Spleen (tissue), 11 donors: ENCODE measurements around the gene DAB2IP. TPM values are rescaled to one million over a fixed set of nuclear protein-coding genes. Genes with fewer than 3 reads are reported as not detected.

Source experiments
- DNase-seq: peaks from one replicate; pipeline ENCODE4 v3.0.0-alpha.2; 2020
- H3K27ac ChIP-seq, 8 donors: fragments of 200-600 bp; sonication (generic) in 7 of 8; 1 replicate in 4 of 8; 2 replicates in 4 of 8; pipeline versions ENCODE4 v1.5.0 to v1.8.0; 2016 to 2021; ENCODE audit warnings: inconsistent platforms in 4 of 8, mild to moderate bottlenecking in 4 of 8, moderate library complexity in 1 of 8
- H3K27me3 ChIP-seq, 7 donors: fragments of 200-600 bp; sonication (generic) in 6 of 7; replicated peaks in 1 of 7; 1 replicate in 4 of 7; 2 replicates in 3 of 7; pipeline versions ENCODE4 v1.5.0 to v1.8.0; 2016 to 2021; ENCODE audit warnings: inconsistent platforms in 3 of 7, mild to moderate bottlenecking in 1 of 7
- H3K36me3 ChIP-seq, 6 donors: fragments of 200-600 bp; sonication (generic) in 5 of 6; 1 replicate in 4 of 6; 2 replicates in 2 of 6; pipeline versions ENCODE4 v1.5.0 to v1.8.0; 2016 to 2021; ENCODE audit warnings: inconsistent platforms in 2 of 6
- H3K4me1 ChIP-seq, 6 donors: fragments of 200-600 bp; sonication (generic) in 5 of 6; 1 replicate in 3 of 6; 2 replicates in 3 of 6; pipeline versions ENCODE4 v1.5.0 to v1.8.0; 2016 to 2021; ENCODE audit warnings: inconsistent platforms in 3 of 6
- H3K4me3 ChIP-seq, 8 donors: fragments of 200-600 bp; sonication (generic) in 7 of 8; 1 replicate in 4 of 8; 2 replicates in 4 of 8; pipeline versions ENCODE4 v1.5.0 to v1.8.0; 2016 to 2021; ENCODE audit warnings: inconsistent platforms in 4 of 8, mild to moderate bottlenecking in 4 of 8, moderate library complexity in 2 of 8
- H3K9me3 ChIP-seq, 8 donors: fragments of 200-600 bp; sonication (generic) in 7 of 8; 1 replicate in 4 of 8; 2 replicates in 4 of 8; pipeline versions ENCODE4 v1.5.0 to v1.8.0; 2016 to 2021; ENCODE audit warnings: inconsistent platforms in 4 of 8
- POLR2A ChIP-seq, 3 donors: fragments of 450-650 bp; IDR thresholded peaks; one replicate each; pipeline ENCODE4 v1.5.1; 2017; ENCODE audit warnings: antibody characterized with exemption in 3 of 3, mild to moderate bottlenecking in 1 of 3
- POLR2AphosphoS5 ChIP-seq, 3 donors: sonication (generic); formaldehyde crosslinking; IDR thresholded peaks; one replicate each; pipeline ENCODE4 v1.5.1; 2017; ENCODE audit warnings: antibody characterized with exemption in 3 of 3
- WGBS, 5 donors: extraction: QIAGEN DNeasy Blood & Tissue Kit in 3 of 5; methylation state at CpG; one replicate each; pipeline versions ENCODE4 v1.1.5 to v1.1.7; 2013 to 2018; 5-methylcytosine and 5-hydroxymethylcytosine counted together
- intact Hi-C: fragments of 100-400 bp; cut with DNase I; formaldehyde crosslinking; loops from one replicate; pipeline ENCODE4 v1.15.0; 2023; ENCODE audit warnings: low total_unique reads
- polyA plus RNA-seq, 3 donors: library from polyadenylated mRNA; stranded (reverse); fragments of 200-250 nt; gene quantifications; one replicate each; pipeline ENCODE4 v1.2.1, GENCODE V29; 2013
- total RNA-seq, 7 donors: library from RNA; depleted of rRNA in 3 of 7; stranded (reverse); fragments of >200 nt in 3 of 7; fragmentation: NEBNext Ultra II Directional in 4 of 7; extraction: Animal tissue kit (Norgen Biotek cat#: 25700) in 4 of 7; gene quantifications; one replicate each; pipeline versions ENCODE4 v1.1.0 to v1.2.1, GENCODE V29; 2016 to 2021
- TF ChIP-seq, protein P1 (sequence below), 11 experiments: fragments of 200-600 bp in 7 of 11; fragments of 450-650 bp in 4 of 11; sonication (generic) in 4 of 11; IDR thresholded peaks in 8 of 11; conservative IDR thresholded peaks in 3 of 11; 1 replicate in 7 of 11; 2 replicates in 4 of 11; pipeline versions ENCODE4 v1.4.0 to v1.8.0; 2016 to 2021; ENCODE audit warnings: antibody characterized with exemption in 11 of 11, inconsistent platforms in 4 of 11, mild to moderate bottlenecking in 1 of 11
- donor health status: healthy with polysubstance abuse.
- donor health status: DM: no; HTN: no; CAD: no; lungs with moderate emphysema.
- donor health status: DM: no; HTN: no; CAD: no.
- donor health status: Bipolar disorder and iron deficiency.
- donor health status: healthy.
- donor health status: DM: no; HTN: no; CAD: no.
- donor health status: DM: yes; HTN: yes; CAD: no.

Gene DAB2IP
- total and polyA plus RNA-seq, 10 donors: 5.0 to 83.0 (median 38.1) TPM

GRCh38 chr9:121812159-121812735 lies 160.8 kb downstream of the DAB2IP start:
- Histone ChIP-seq H3K27ac (no peak overlapping the region), H3K4me1 (no peaks in the 10 kb centered on the region), H3K36me3 (no peaks in the 10 kb centered on the region), H3K27me3 (no peaks in the 10 kb centered on the region), H3K4me3 (no peak overlapping the region), H3K9me3 (no peaks in the 10 kb centered on the region)
- TF ChIP-seq, protein P1, sequence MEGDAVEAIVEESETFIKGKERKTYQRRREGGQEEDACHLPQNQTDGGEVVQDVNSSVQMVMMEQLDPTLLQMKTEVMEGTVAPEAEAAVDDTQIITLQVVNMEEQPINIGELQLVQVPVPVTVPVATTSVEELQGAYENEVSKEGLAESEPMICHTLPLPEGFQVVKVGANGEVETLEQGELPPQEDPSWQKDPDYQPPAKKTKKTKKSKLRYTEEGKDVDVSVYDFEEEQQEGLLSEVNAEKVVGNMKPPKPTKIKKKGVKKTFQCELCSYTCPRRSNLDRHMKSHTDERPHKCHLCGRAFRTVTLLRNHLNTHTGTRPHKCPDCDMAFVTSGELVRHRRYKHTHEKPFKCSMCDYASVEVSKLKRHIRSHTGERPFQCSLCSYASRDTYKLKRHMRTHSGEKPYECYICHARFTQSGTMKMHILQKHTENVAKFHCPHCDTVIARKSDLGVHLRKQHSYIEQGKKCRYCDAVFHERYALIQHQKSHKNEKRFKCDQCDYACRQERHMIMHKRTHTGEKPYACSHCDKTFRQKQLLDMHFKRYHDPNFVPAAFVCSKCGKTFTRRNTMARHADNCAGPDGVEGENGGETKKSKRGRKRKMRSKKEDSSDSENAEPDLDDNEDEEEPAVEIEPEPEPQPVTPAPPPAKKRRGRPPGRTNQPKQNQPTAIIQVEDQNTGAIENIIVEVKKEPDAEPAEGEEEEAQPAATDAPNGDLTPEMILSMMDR (IDR thresholded peaks at IDR 0.05 in 8 of 11, conservative IDR thresholded peaks at IDR 0.05 in 3 of 11): no peak
- no peak for TF ChIP-seq POLR2AphosphoS5 (IDR thresholded peaks at IDR 0.05)
- TF ChIP-seq POLR2A (IDR thresholded peaks at IDR 0.05): no peak
- DNase-seq: no peak
- intact Hi-C loops: no loop called here
- 88 to 93% (median 91%) methylated on average over 12 of the region's 12 CpGs for WGBS, 5 donors

DNA sequence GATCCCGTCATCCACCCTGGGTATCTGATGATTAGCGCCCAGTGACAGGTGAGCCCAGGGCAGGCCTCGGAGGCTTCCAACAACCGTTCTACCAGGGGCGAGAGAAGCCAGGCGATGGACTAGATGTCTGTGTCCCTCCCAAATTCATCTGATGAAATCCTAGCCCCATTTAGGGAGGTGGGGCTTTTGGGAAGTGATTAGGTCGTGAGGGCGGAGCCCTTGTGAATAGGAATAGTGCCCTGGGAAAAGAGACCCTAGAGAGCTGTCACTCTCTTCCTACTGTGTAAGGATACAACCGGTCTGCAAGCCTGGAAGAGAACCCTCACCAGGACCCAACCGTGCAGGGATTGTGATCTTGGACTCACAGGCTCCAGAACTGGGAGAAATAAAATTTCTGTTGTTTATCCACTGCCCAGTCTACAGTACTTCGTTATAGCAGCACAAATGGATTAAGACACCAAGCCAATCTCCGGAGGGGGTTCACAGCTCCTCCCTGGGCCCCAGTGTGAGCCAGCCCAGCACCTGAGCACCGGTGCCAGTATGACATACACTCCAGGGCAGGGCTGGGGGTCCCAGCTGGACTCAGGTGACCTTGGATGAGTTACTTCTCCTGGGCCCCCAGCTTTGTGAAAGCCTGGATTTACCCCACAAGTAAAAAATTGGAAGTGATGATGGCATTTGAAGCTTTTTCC lies 162.2 kb downstream of the DAB2IP start:
- intact Hi-C loops: no loop called here
- Histone ChIP-seq H3K9me3 (no peaks in the 10 kb centered on the region), H3K4me1 (no peaks in the 10 kb centered on the region), H3K36me3 (no peaks in the 10 kb centered on the region), H3K4me3 (no peak overlapping the region), H3K27ac (no peak overlapping the region), H3K27me3 (no peaks in the 10 kb centered on the region)
- TF ChIP-seq POLR2AphosphoS5 (IDR thresholded peaks at IDR 0.05) (no peak), POLR2A (IDR thresholded peaks at IDR 0.05) (no peak)
- TF ChIP-seq, protein P1 (IDR thresholded peaks at IDR 0.05 in 8 of 11, conservative IDR thresholded peaks at IDR 0.05 in 3 of 11): no peak
- 88 to 96% (median 89%) methylated on average over 10 to 13 of the region's 13 CpGs for WGBS, 5 donors
- no peak for DNase-seq

DNA sequence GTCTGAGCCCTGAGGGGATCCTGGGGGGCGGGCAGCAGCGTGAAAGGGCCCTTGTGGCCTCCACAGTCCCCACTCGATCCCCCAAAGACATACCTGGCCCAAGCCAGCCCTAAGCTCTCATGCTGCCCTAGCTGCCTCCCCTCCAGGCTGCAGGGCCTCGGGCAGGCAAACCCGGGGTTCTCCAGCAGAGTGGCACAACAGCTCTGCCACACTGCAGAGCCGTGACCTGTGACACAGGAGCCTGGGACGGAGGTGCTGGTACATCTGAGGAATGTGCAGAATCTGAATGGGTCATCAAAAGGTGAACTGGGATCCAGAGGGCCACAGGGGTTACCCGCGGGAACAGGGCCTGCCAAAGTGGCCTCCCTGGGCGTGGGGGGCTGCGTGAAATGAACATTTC lies 163.2 kb downstream of the DAB2IP start:
- WGBS, 5 donors: 84 to 92% (median 88%) methylated on average over 10 to 11 of the region's 11 CpGs
- Histone ChIP-seq H3K9me3 (no peaks in the 10 kb centered on the region), H3K27me3 (no peaks in the 10 kb centered on the region), H3K4me3 (no peak overlapping the region), H3K27ac (no peak overlapping the region), H3K36me3 (no peaks in the 10 kb centered on the region), H3K4me1 (peaks cover 0 to 3% (median 1%) of the 10 kb centered on the region in 6 donors)
- intact Hi-C loops: no loop called here
- DNase-seq: no peak
- no peak for TF ChIP-seq POLR2A (IDR thresholded peaks at IDR 0.05)
- TF ChIP-seq, protein P1 (IDR thresholded peaks at IDR 0.05 in 8 of 11, conservative IDR thresholded peaks at IDR 0.05 in 3 of 11): no peak
- TF ChIP-seq POLR2AphosphoS5 (IDR thresholded peaks at IDR 0.05): no peak

DNA sequence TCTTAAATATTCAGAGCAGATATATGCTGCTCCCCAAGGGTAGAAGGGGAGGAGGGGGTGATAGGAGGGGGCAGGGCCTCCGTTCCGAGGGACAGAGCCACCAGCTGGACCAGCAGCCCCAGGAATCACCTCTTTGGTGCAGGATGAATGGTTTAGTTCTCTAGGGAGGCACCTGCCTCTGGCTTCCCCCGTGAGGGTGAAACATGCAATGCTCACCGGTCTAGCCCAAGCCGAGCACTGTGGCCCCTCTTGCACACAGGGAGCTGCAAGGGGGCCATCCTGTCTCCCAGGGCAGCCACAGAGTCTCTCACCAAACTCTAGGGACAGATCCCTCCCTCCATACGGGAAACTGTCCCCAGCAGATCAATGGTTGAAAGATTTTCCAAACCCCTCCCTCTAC lies 163.7 kb downstream of the DAB2IP start:
- intact Hi-C loops: no loop called here
- no peak for DNase-seq

More for the DNA sequence above, 163.7 kb downstream of the DAB2IP start:
- no peak overlapping the region for H3K4me3 ChIP-seq
- H3K36me3 ChIP-seq: no peaks in the 10 kb centered on the region
- TF ChIP-seq, protein P1 (IDR thresholded peaks at IDR 0.05 in 8 of 11, conservative IDR thresholded peaks at IDR 0.05 in 3 of 11): no peak
- TF ChIP-seq POLR2A (IDR thresholded peaks at IDR 0.05) (no peak), POLR2AphosphoS5 (IDR thresholded peaks at IDR 0.05) (no peak)
- H3K27ac ChIP-seq: no peak overlapping the region
- no peaks in the 10 kb centered on the region for H3K27me3 ChIP-seq
- 80 to 93% (median 87%) methylated on average over 5 to 6 of the region's 6 CpGs for WGBS, 5 donors
- peaks cover 0 to 8% (median 3%) of the 10 kb centered on the region in 6 donors for H3K4me1 ChIP-seq
- H3K9me3 ChIP-seq: no peaks in the 10 kb centered on the region
